GM18867 (cell line): ENCODE data around the gene TMEM244.
"Not testable (repeated sequence)": the region's sequence is repeated elsewhere in the genome, so short reads cannot be mapped to it uniquely, and the experiment has no call there.

Experiments
- ATAC-seq: cut with Tn5 transposase; IDR thresholded peaks from one replicate; pipeline ENCODE4 v1.9.1; 2021; ENCODE audit warnings: mild to moderate bottlenecking, moderate library complexity; ENCODE audit not compliant: unreplicated experiment

TMEM244 gene

DNA sequence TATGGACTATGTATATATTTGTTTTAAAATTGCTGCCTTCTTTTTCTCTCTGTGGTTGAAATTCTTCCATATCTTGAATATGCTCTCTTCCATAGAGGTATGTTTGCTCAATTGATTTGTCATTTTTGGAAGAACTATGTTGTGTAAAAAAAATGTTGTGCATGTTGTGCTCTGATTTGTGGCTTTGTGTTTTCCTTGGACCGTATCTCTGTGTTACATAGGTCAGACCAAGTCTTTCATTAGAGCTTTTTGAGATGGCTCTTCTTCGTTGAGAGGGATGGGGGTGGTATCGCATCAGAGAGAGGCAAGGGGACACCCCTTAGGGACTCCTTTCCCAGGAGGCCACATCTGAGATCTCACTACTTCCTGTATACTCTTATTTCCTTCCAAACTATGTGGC, 43.8 kb downstream of the TMEM244 start:
- ATAC-seq = no peak

DNA sequence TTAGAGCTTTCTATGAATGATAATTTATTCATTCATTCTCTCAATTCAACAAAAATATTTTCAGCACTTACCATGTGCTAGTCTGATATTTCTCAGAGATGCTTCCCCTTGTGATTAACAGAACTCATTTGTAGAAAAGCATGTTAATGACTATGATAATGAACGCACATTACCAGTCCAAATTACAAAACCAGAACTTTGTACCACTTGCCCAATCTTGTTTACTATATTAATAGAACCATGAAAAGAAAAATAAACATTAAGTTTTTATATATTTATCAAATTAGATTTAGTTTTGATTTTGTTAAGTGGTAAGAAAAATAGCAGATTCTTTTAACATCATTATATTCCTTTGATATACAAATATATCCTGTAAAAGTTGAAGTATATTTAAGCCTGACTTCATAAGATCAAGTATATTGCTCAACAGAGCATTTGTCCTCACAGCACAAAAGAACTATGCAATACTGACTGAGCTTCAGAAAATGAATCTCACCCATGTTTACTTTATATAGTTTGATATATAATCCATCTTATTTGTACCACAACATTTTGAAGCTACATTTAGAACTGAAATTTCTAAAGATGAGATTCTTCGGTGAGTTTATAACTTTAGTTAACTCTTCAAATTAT, 48.9 kb downstream of the TMEM244 start:
- no peak for ATAC-seq

DNA sequence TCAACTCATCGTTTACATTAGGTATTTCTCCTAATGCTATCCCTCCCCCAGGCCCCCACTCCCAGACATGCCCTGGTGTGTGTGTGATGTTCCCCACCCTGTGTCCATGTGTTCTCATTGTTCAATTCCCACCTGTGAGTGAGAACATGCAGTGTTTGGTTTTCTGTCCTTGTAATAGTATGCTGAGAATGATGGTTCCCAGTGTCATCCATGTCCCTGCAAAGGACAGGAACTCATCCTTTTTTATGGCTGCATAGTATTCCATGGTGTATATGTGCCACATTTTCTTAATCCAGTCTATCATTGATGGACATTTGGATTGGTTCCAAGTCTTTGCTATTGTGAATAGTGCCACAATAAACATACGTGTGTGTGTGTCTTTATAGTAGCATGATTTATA, 54.0 kb downstream of the TMEM244 start:
- not testable (repeated sequence) for ATAC-seq

DNA sequence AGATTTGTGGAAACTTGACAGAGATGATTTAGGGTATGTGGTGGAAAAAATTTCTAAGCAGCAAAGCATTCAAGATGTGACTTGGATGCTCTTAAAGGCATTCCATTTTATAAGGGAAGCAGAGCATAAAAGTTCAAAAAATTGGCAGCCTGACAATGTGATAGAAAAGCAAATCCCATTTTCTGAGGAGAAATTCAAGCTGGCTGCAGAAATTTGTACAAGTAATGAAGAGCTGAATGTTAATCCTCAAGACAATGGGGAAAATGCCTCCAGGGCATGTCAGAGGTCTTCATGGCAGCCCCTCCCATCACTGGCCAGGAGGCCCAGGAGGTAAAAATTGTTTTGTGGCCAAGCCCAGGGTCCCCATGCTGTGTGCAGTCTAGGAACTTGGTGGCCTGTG, 58.2 kb downstream of the TMEM244 start:
- ATAC-seq = not testable (repeated sequence)

DNA sequence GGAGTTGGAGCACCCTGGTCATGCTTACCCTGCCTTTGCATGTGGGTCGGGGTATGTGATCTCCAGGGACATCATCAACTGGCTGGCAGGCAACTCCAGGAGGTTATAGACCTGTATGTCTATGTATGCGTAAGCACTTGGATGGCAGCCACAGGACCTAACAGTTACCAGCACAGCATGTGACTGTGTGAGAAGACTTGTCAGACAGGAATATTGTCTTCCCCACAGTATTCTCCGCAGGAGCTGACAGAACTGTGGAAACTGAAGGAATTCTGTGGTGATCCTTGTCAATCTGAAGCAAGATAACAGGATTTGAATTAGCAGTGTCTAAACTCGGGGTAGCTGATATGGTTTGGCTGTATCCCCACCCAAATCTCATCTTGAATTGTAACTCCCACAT, 59.2 kb downstream of the TMEM244 start:
- ATAC-seq = no peak

DNA sequence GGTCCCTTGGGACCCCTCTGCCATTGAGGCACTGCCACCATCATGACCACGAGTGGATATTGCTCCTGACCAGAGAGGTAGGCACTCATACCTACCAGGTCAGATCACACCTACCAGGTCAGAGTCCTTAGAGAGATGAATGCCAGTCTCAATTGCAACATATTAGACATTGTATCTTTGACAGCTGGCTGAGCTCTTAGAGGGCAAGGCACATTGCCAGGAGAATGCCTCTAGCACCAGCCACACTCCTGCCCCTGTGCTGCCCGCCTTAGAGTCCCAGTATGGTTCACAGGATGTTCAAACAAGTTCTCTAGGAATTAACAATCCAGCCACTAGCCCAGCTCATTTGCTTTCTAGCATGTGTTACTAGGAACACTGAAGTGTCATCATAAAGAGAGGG, 65.9 kb downstream of the TMEM244 start:
- ATAC-seq = no peak

DNA sequence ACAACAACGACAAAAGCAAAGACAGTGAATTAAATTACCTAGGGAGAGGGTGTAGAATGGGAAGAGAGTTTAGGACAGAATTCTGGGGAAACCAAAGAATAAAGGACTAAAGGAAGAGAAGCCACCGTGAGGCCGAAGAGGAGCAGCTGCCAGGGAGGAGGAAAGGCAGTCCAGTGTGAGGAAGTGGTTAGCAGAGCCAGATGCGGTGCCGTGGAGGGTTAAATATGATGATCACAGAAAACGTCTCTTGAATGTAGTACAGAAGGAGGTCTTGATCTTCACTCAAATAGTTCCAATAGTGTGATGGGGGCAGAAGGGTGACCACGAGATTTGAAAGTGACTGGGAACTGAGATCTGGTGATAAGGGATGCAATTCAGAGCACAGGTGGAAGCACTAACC, 67.7 kb downstream of the TMEM244 start:
- ATAC-seq = no peak

DNA sequence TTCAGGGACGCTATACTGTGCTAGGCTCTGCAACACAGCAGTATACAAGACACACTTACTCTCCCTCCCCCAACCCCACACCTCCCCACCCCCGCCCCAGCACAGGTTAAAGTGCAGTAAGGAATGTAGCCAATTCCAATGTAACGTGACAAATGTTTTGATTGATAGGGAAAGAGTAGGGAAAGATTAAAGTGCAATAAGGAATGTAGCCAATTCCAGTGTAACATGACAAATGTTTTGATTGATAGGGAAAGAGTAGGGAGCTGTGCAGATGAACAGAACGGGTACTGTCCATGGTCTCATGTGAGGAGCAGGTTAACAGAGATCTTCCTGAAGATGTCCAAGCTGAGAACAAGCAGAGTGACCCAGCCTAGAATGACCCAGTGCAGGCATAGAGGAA, 69.1 kb downstream of the TMEM244 start:
- ATAC-seq = no peak

DNA sequence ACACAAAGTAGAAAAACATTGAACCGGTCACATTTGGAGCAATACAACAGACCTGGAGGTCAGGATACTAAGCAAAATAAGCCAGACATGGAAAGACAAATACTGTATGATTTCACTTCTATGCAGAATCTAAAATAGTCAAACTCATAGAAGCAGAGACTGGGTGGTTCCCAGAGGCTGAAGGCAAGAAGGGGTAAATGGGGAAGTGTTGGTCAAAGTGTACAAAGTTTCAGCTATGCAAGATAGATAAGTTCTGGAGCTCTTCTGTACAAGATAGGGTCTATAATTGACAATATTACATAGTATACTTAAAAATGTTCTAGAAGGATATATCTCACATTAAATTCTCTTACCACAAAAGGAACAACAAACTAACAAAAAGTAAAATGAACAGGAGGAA, 70.3 kb downstream of the TMEM244 start:
- no peak for ATAC-seq

DNA sequence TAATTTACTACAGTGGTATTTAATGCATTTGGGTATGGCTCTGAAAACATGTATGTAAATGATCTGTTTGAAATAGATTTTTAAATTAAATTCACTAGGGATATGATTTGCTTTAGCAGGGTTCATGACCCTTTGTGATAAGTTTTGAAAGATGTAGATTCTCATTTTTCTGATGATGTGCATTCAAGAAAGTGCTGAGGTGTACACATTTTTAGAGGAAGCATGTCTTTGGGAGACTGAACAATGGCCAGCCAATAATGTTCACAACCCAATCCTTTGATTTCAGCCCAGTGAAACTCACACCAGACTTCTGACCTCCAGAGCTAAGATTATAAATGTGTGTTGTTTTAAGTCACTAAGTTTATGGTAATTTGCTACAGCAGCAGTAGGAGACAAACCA, 71.1 kb downstream of the TMEM244 start:
- ATAC-seq = no peak

DNA sequence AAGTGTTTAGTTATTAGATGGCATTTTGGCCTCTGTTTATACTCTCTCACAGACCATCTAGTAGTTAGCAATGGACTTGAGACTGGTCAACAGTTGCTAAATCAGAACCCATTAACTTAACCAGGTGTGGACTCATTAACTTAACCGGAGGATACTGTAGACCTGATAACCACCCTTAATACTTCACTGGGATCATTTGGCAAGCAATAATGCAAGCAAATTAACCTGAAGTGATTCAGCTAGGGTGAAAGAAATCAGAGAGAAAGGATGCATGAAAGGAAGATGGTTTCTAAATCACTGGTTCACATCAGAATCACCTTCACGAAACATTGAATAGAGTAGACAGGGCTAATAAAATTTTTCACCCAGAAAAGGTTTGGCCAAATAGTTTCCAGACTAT, 73.3 kb downstream of the TMEM244 start:
- no peak for ATAC-seq

DNA sequence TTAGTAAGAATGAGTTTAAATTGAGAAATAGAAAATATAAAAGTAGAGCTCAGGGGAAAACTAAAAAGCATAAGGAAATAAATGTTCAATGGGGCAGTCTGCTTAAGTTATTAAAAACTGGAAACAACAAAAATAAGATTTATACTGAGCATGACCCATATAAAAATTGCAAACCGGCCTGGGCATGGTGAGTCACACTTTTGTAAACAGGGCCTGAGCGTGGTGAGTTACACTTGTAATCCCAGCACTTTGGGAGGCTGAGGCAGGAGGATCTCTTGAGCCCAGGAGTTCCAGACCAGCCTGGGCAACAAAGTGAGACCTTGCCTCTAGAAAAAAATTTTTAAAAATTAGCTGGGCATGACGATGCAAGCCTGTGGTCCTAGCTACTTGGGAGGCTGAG, 74.6 kb downstream of the TMEM244 start:
- no peak for ATAC-seq

DNA sequence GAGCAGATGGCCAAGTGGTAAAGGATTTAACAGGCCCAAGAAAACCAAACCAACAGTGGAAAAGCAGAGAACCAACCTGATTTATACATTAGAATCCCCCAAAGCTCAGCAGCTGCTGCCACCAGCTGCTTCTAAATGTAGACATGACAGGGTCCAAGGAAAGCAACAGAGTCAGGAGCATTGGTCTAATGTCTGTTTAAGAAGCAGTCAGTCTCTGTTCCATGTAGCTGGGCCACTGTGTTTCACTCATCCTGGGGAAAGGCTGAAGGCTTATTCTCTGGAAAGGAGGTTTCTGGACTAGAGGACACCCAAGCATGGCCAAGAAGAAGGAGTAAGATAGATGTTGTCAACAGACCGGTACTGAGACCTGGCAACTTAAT, 75.4 kb downstream of the TMEM244 start:
- no peak for ATAC-seq

DNA sequence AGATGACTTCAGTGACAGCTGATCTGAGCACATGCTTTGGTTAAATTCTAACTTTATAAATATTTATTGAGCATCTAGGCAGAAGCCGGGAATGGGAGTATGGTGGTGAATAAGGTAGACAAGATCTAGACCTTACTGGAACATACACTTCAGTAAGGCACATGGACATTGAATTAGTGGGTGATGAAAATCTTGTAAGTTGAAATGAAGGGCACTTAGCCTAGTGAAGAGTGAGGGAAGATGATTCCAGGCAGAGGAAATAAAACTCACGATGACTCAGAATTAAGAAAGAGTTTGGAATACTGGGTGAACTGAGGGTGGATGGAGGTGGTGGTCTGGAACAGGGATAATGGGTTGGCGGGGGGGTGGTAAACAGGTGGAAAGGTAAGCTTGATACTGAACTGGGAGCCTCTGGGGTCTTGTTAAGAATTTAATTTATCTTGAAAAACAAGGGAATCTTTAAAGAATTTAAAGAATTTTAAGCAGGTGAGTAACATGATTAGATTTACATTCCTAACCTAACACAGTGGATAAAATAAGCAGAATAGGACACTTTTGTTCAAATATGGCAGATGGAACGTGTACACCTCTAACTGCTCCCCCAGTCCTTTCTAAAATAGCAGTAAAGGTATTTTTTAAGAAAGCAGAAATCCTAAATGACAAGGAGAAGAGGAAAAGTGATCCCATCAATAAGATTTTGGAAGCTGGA, 75.9 kb downstream of the TMEM244 start:
- ATAC-seq = no peak
